ENCODE data around the gene NFS1. TPM values are rescaled to one million over a fixed set of nuclear protein-coding genes. Genes with fewer than 3 reads are reported as not detected.
A peak's percentile ranks its signal among the peaks of the same experiment; 100 is the strongest.

NFS1 gene
- total RNA-seq, 4 donors from 2014 or later, result 9.1 to 35.4 (median 20.4) TPM

DNA sequence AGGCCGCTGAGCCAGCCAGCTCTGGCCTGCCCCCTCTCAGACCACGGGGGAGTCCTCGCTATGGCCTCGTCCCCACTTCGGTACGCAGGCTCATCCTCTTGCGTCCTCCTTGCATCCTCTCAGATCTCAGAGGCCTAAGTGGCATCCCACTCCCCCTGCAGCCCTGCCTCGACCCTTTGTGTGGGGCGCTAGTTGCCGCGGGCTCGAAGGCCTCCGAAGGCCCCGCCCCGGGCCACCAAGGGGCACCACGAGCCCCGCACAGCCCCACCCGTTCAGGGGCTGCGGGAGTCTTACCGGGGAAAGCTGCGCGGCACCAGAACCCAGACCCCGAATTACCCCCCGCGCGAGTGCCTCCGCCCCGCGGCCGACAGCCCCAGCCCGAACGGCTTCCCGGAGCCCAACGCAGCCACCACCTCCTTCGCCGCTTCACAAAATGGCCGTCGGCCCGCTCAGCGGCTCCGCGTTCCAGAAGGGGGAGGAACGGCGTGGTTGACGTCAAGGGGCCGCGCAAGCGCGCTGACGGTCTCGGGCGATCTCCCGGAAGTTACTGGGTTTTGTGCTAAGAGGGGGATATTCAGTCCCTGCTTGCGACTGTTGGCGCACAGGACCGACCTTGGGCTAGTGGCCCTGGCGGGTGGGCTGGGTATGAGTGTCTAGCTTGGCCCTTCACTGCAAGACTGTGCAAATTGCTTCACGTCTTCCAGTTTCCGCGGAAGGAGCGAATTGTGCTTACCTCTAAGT, 34.5 kb downstream of the NFS1 start, which contains the start of the genes CPNE1 and RBM12:
Gene CPNE1, minus strand, starts transcription at position 435 of the 741 bp plus-strand sequence. CDS start 31,977 bp downstream, outside the sequence.
Gene RBM12, minus strand, starts transcription at position 435 of the 741 bp plus-strand sequence. CDS start 9,578 bp downstream, outside the sequence.
- no peaks in the 10 kb centered on the region for H3K27me3 ChIP-seq
- TF ChIP-seq, protein P1, sequence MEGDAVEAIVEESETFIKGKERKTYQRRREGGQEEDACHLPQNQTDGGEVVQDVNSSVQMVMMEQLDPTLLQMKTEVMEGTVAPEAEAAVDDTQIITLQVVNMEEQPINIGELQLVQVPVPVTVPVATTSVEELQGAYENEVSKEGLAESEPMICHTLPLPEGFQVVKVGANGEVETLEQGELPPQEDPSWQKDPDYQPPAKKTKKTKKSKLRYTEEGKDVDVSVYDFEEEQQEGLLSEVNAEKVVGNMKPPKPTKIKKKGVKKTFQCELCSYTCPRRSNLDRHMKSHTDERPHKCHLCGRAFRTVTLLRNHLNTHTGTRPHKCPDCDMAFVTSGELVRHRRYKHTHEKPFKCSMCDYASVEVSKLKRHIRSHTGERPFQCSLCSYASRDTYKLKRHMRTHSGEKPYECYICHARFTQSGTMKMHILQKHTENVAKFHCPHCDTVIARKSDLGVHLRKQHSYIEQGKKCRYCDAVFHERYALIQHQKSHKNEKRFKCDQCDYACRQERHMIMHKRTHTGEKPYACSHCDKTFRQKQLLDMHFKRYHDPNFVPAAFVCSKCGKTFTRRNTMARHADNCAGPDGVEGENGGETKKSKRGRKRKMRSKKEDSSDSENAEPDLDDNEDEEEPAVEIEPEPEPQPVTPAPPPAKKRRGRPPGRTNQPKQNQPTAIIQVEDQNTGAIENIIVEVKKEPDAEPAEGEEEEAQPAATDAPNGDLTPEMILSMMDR (IDR thresholded peaks at IDR 0.05), result peak in 2 of 4 experiments; percentile 14 to 20
- peak; percentile 95 to 96 for TF ChIP-seq POLR2A (IDR thresholded peaks at IDR 0.05)
- no peaks in the 10 kb centered on the region for H3K36me3 ChIP-seq
- no peaks in the 10 kb centered on the region for H3K9me3 ChIP-seq
- peaks cover 0 to 6% of the 10 kb centered on the region in 2 donors for H3K4me1 ChIP-seq
- DNase-seq, result peak; percentile 91 to 94
- peak within 1 kb of the TSS; percentile 71 to 85 for H3K4me3 ChIP-seq
- peak within 1 kb of the TSS; percentile 96 for H3K27ac ChIP-seq
- intact Hi-C loops (cut with DNase I; ENCODE audit: low total_unique reads), result no loop called here

DNA sequence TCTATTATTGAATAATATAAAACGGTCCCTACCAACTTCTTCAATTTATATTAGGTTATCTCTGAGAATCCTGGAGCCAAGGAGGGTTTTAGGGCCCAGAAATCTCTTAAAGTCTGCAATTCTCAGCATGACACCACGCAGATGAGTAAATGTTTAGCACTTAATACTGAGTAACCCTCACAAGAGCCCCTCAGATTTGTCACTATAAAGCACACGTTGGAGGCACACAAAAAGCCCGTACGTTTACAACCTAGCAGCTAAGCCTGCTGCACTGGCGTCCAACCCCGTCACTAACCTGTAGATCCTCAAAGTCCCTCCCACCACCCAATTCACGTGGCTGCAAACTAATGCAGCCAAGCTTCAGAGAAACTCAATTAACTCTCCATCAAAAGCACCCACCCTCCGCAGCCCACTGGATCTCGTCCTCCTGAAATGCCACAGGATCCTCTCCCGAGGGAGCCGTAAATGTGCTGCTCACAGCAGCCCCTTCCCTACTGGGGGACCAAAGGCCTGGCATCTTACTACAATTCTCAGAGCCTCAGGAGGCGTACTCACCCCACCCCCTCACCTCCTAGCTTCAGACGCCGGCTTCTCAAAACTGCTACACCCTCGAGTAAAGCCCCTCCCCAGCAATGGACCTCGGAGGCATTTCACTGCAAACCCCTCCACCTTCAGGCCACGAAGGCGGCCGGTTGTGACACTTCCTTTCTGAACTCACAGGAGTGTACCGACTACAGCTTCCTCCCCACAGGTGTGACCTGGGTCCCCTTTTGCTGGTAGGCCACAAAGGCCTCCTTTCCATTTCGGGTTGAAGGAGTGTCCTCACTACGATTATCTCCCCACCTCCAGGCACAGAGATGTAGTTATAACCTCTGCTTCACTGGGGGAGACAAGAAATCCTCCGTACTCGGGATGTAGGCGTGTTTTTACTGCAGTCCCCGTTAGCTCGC, 35.4 kb downstream of the NFS1 start:
- Histone ChIP-seq H3K4me1 (peaks cover 0 to 6% of the 10 kb centered on the region in 2 donors), H3K4me3 (peak overlapping the region; percentile 71 to 85), H3K27ac (peak overlapping the region; percentile 96), H3K36me3 (no peaks in the 10 kb centered on the region), H3K27me3 (no peaks in the 10 kb centered on the region), H3K9me3 (no peaks in the 10 kb centered on the region)
- intact Hi-C loops (cut with DNase I; ENCODE audit: low total_unique reads), result no loop called here
- TF ChIP-seq POLR2A (IDR thresholded peaks at IDR 0.05), result no peak
- TF ChIP-seq, protein P1 (IDR thresholded peaks at IDR 0.05), result no peak
- DNase-seq, result peak; percentile 30 to 33

DNA sequence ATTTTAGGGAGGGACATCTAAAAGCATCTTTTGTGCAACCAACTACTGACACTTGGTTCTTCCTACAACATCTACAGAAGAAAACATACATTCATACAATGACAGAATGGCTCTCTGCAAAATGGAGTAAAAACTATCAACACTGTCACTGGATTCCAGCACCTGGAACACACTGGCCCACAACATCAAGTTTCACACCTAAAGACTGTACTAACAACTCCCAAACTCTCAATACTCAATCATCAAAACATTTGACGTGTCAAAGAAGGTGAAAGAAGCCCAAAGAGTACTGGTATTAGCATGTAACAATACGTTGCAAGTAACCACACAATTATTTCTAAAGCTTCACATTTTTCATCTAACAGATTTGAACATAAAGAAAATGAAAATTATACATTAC, 36.6 kb downstream of the NFS1 start:
- Histone ChIP-seq H3K9me3 (no peaks in the 10 kb centered on the region), H3K27me3 (no peaks in the 10 kb centered on the region), H3K27ac (peak overlapping the region in 1 of 2 donors; percentile 96), H3K4me1 (peaks cover 0 to 6% of the 10 kb centered on the region in 2 donors), H3K36me3 (no peaks in the 10 kb centered on the region), H3K4me3 (peak overlapping the region; percentile 71 to 85)
- no peak for DNase-seq
- intact Hi-C loops (cut with DNase I; ENCODE audit: low total_unique reads), result no loop called here
- TF ChIP-seq POLR2A (IDR thresholded peaks at IDR 0.05), result no peak
- TF ChIP-seq, protein P1 (IDR thresholded peaks at IDR 0.05), result no peak

DNA sequence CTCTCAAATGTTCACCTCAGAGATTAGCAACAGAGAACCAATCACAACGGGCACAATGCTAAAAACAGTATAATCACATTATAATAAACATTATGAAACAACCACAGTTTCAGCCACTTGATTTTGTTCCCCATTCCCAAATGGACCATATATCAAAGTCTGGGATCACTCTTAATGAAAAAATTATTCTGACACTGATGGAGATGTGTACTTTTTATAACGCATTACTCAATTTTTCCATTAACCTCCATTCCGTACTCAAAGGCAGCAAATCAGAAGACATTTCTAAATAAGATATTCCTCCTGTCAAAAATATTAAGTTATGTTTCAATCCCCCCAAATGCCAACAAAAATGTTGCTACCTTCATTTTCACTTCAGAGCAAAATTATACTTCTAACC, 37.2 kb downstream of the NFS1 start:
- Histone ChIP-seq H3K27ac (peak overlapping the region in 1 of 2 donors; percentile 1), H3K4me1 (peaks cover 0 to 6% of the 10 kb centered on the region in 2 donors), H3K4me3 (peak overlapping the region in 1 of 2 donors; percentile 71), H3K27me3 (no peaks in the 10 kb centered on the region), H3K9me3 (no peaks in the 10 kb centered on the region), H3K36me3 (no peaks in the 10 kb centered on the region)
- no peak for TF ChIP-seq POLR2A (IDR thresholded peaks at IDR 0.05)
- TF ChIP-seq, protein P1 (IDR thresholded peaks at IDR 0.05), result no peak
- no peak for DNase-seq
- intact Hi-C loops (cut with DNase I; ENCODE audit: low total_unique reads), result no loop called here

Measured in uterus (tissue), 4 donors.